ENCODE data around the gene EPHA2.

EPHA2 gene

GRCh38 chr1:16129316-16129715 lies 26.6 kb downstream of the EPHA2 start:
- TF ChIP-seq ZFX (IDR thresholded peaks at IDR 0.05; ENCODE audit: borderline replicate concordance) = no peak
- TF ChIP-seq, protein P1, sequence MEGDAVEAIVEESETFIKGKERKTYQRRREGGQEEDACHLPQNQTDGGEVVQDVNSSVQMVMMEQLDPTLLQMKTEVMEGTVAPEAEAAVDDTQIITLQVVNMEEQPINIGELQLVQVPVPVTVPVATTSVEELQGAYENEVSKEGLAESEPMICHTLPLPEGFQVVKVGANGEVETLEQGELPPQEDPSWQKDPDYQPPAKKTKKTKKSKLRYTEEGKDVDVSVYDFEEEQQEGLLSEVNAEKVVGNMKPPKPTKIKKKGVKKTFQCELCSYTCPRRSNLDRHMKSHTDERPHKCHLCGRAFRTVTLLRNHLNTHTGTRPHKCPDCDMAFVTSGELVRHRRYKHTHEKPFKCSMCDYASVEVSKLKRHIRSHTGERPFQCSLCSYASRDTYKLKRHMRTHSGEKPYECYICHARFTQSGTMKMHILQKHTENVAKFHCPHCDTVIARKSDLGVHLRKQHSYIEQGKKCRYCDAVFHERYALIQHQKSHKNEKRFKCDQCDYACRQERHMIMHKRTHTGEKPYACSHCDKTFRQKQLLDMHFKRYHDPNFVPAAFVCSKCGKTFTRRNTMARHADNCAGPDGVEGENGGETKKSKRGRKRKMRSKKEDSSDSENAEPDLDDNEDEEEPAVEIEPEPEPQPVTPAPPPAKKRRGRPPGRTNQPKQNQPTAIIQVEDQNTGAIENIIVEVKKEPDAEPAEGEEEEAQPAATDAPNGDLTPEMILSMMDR (IDR thresholded peaks at IDR 0.05) = no peak
- H3K27ac ChIP-seq = no peak overlapping the region

DNA sequence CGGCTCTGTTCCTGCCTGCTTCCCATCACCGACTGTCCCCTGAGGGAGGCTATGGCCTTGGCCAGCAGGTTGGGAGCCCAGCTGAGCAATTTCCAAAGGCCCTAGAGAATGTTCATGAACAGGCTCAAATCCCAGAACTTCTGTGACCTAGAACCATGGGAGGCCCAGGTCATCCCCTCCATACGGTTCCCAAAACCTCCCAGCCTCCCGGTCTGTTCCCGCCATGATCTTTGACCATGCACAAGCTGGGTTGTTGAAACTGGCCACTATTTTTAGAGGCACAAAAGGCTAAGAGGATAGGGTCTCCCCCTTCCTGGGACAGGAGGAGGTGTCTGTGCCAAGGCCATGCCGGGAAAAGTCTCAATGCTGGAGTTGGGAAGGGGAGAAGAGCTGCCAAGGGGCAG lies 27.5 kb downstream of the EPHA2 start:
- no peak overlapping the region for H3K27ac ChIP-seq
- no peak for TF ChIP-seq ZFX (IDR thresholded peaks at IDR 0.05; ENCODE audit: borderline replicate concordance)
- TF ChIP-seq, protein P1 (IDR thresholded peaks at IDR 0.05) = no peak

GRCh38 chr1:16127676-16128337 lies 28.1 kb downstream of the EPHA2 start:
- TF ChIP-seq ZFX (IDR thresholded peaks at IDR 0.05; ENCODE audit: borderline replicate concordance) = no peak
- TF ChIP-seq, protein P1 (IDR thresholded peaks at IDR 0.05) = no peak
- H3K27ac ChIP-seq = no peak overlapping the region

DNA sequence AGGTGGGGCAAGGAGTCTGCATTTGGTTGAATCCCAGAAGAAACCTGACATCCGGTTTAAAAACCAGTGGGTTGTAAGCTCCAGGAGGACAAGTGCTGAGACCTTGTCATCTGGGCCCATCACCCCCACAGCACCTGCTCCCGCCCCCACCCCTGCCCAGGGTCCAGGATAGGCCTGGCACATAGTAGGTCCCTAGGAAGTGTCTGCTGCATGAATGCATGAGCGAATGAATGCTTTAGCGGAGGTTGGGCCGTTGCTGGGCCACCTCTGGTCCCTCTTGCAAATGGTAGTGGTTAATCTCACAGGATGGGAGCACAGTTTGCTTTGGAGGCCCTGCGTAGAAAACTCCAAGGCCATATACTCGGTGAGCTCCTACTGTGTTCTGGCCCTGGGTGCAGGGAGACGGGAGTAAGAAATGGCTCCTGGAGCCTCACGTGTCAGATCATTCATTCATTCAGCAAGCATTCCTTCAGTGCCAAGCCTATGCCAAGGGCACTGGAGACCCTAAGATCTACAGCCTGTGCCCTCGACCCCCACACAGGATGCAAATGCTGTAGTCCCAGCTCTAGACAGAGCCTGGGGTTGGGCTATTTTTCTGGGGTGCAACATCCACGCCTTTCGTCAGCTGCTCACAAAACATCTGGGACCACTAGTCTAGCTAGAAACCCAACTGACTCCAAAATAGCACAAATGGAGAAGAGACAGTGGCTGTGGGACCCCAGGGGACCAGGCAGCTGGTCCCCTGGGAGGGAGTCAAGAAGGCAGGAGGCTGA lies 28.9 kb downstream of the EPHA2 start:
- TF ChIP-seq ZFX (IDR thresholded peaks at IDR 0.05; ENCODE audit: borderline replicate concordance) = no peak
- TF ChIP-seq, protein P1 (IDR thresholded peaks at IDR 0.05) = no peak
- peak overlapping the region; percentile 7; the same call in 1 of the 2 replicates for H3K27ac ChIP-seq

DNA sequence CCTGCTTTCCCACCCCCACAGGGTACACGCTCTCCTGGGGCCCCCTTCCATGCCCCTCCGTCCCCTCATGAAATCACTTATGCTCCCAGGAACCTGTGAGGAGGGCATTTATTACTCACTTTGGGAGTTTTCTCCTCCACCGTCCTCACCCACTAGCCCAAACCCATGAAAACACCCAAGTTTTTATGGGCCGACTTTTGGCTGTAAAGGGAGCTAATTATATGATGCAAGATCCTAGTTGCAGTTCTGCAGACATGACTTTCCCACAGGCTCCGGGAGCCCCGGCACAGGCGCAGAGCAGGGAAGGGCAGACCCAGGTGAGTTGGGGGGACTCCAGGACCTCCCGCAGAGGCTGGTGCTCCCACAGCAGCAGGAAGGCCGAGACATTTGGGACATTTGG lies 29.7 kb downstream of the EPHA2 start:
- TF ChIP-seq ZFX (IDR thresholded peaks at IDR 0.05; ENCODE audit: borderline replicate concordance) = no peak
- TF ChIP-seq, protein P1 (IDR thresholded peaks at IDR 0.05) = no peak
- H3K27ac ChIP-seq = peak overlapping the region; percentile 7; the same call in 1 of the 2 replicates

GRCh38 chr1:16125483-16125882 lies 30.4 kb downstream of the EPHA2 start:
- TF ChIP-seq ZFX (IDR thresholded peaks at IDR 0.05; ENCODE audit: borderline replicate concordance) = no peak
- TF ChIP-seq, protein P1 (IDR thresholded peaks at IDR 0.05) = no peak
- no peak overlapping the region for H3K27ac ChIP-seq

GRCh38 chr1:16125088-16125470 lies 30.8 kb downstream of the EPHA2 start:
- H3K27ac ChIP-seq = no peak overlapping the region
- TF ChIP-seq ZFX (IDR thresholded peaks at IDR 0.05; ENCODE audit: borderline replicate concordance) = no peak
- TF ChIP-seq, protein P1 (IDR thresholded peaks at IDR 0.05) = no peak
